Adipocyte (in vitro differentiated cells): ENCODE data around the gene ARPC1A.
"Not testable (repeated sequence)": the region's sequence is repeated elsewhere in the genome, so short reads cannot be mapped to it uniquely, and the experiment has no call there.

Experiments used
- DNase-seq: peaks from one replicate; pipeline ENCODE4 v3.0.0-alpha.2; 2015; ENCODE audit warnings: low read depth
- H3K27me3 ChIP-seq: replicated peaks from 2 replicates; pipeline ENCODE4 v1.7.0; 2013; ENCODE audit warnings: mild to moderate bottlenecking, low read length, moderate library complexity; ENCODE audit not compliant: control insufficient read depth, insufficient read depth
- H3K36me3 ChIP-seq: 2 replicates; pipeline ENCODE4 v1.7.0; 2013; ENCODE audit warnings: low read length, mild to moderate bottlenecking, moderate library complexity; ENCODE audit not compliant: control insufficient read depth, insufficient read depth, severe bottlenecking
- H3K4me1 ChIP-seq: 2 replicates; pipeline ENCODE4 v1.7.0; 2013; ENCODE audit warnings: mild to moderate bottlenecking, low read length, moderate library complexity; ENCODE audit not compliant: control insufficient read depth, insufficient read depth
- H3K4me3 ChIP-seq: 2 replicates; pipeline ENCODE4 v1.7.0; 2013; ENCODE audit warnings: mild to moderate bottlenecking, low read length, moderate library complexity
- H3K9ac ChIP-seq: 2 replicates; pipeline ENCODE4 v1.7.0; 2013; ENCODE audit warnings: mild to moderate bottlenecking, low read length, moderate library complexity
- H3K9me3 ChIP-seq: 2 replicates; pipeline ENCODE4 v1.7.0; 2013; ENCODE audit warnings: mild to moderate bottlenecking, low read length, moderate library complexity; ENCODE audit not compliant: control insufficient read depth

The ARPC1A gene

GRCh38 chr7:99301496-99301895, 24.2 kb upstream of the ARPC1A start:
- Histone ChIP-seq H3K4me1 (no peaks in the 10 kb centered on the region), H3K9me3 (no peaks in the 10 kb centered on the region), H3K36me3 (no peaks in the 10 kb centered on the region), H3K27me3 (no peaks in the 10 kb centered on the region), H3K9ac (no peak overlapping the region), H3K4me3 (no peak overlapping the region)
- DNase-seq = no peak

- Histone ChIP-seq H3K9me3 (peaks cover 11% of the 10 kb centered on the region), H3K27me3 (no peaks in the 10 kb centered on the region), H3K36me3 (no peaks in the 10 kb centered on the region), H3K9ac (no peak overlapping the region), H3K4me1 (no peaks in the 10 kb centered on the region), H3K4me3 (no peak overlapping the region)
- no peak for DNase-seq
Observed at GRCh38 chr7:99305473-99306260, 20.0 kb upstream of the ARPC1A start.

- DNase-seq = no peak
- no peaks in the 10 kb centered on the region for H3K4me1 ChIP-seq
- no peaks in the 10 kb centered on the region for H3K36me3 ChIP-seq
- H3K9me3 ChIP-seq = peaks cover 11% of the 10 kb centered on the region
- H3K27me3 ChIP-seq = no peaks in the 10 kb centered on the region
- no peak overlapping the region for H3K9ac ChIP-seq
- no peak overlapping the region for H3K4me3 ChIP-seq
Observed at GRCh38 chr7:99308461-99309074, 17.1 kb upstream of the ARPC1A start.

GRCh38 chr7:99309111-99309510, 16.6 kb upstream of the ARPC1A start:
- H3K9ac ChIP-seq = no peak overlapping the region
- H3K4me3 ChIP-seq = no peak overlapping the region
- no peaks in the 10 kb centered on the region for H3K27me3 ChIP-seq
- H3K4me1 ChIP-seq = no peaks in the 10 kb centered on the region
- peaks cover 11% of the 10 kb centered on the region for H3K9me3 ChIP-seq
- H3K36me3 ChIP-seq = no peaks in the 10 kb centered on the region
- DNase-seq = no peak

- DNase-seq = no peak
- Histone ChIP-seq H3K9me3 (peaks cover 11% of the 10 kb centered on the region), H3K36me3 (no peaks in the 10 kb centered on the region), H3K27me3 (no peaks in the 10 kb centered on the region), H3K4me3 (no peak overlapping the region), H3K9ac (no peak overlapping the region), H3K4me1 (no peaks in the 10 kb centered on the region)
Observed at GRCh38 chr7:99310004-99310403, 15.7 kb upstream of the ARPC1A start.

- Histone ChIP-seq H3K9ac (no peak overlapping the region), H3K4me3 (no peak overlapping the region), H3K9me3 (peaks cover 11% of the 10 kb centered on the region), H3K4me1 (no peaks in the 10 kb centered on the region), H3K36me3 (no peaks in the 10 kb centered on the region), H3K27me3 (no peaks in the 10 kb centered on the region)
- no peak for DNase-seq
Observed at GRCh38 chr7:99311702-99312101, 14.0 kb upstream of the ARPC1A start.

GRCh38 chr7:99312316-99313203, 13.1 kb upstream of the ARPC1A start:
- peaks cover 11% of the 10 kb centered on the region for H3K9me3 ChIP-seq
- H3K27me3 ChIP-seq = no peaks in the 10 kb centered on the region
- H3K36me3 ChIP-seq = no peaks in the 10 kb centered on the region
- H3K9ac ChIP-seq = no peak overlapping the region
- peak; percentile 89 for DNase-seq
- H3K4me3 ChIP-seq = no peak overlapping the region
- H3K4me1 ChIP-seq = no peaks in the 10 kb centered on the region

- no peaks in the 10 kb centered on the region for H3K27me3 ChIP-seq
- peaks cover 11% of the 10 kb centered on the region for H3K9me3 ChIP-seq
- no peaks in the 10 kb centered on the region for H3K4me1 ChIP-seq
- no peaks in the 10 kb centered on the region for H3K36me3 ChIP-seq
- no peak for DNase-seq
- no peak overlapping the region for H3K4me3 ChIP-seq
- H3K9ac ChIP-seq = no peak overlapping the region
Observed at GRCh38 chr7:99313204-99313573, 12.5 kb upstream of the ARPC1A start.

- no peak overlapping the region for H3K4me3 ChIP-seq
- DNase-seq = no peak
Observed at GRCh38 chr7:99314504-99314903, 11.2 kb upstream of the ARPC1A start.

GRCh38 chr7:99320371-99320770, 5.3 kb upstream of the ARPC1A start:
- no peaks in the 10 kb centered on the region for H3K36me3 ChIP-seq
- no peak for DNase-seq
- no peaks in the 10 kb centered on the region for H3K27me3 ChIP-seq
- H3K9me3 ChIP-seq = no peaks in the 10 kb centered on the region
- H3K9ac ChIP-seq = no peak overlapping the region
- H3K4me1 ChIP-seq = peaks cover 8% of the 10 kb centered on the region
- no peak overlapping the region for H3K4me3 ChIP-seq

More at GRCh38 chr7:99314504-99314903, 11.2 kb upstream of the ARPC1A start:
- peaks cover 10% of the 10 kb centered on the region for H3K9me3 ChIP-seq
- no peaks in the 10 kb centered on the region for H3K36me3 ChIP-seq
- H3K9ac ChIP-seq = no peak overlapping the region
- no peaks in the 10 kb centered on the region for H3K27me3 ChIP-seq
- H3K4me1 ChIP-seq = no peaks in the 10 kb centered on the region

- not testable (repeated sequence) for H3K36me3 ChIP-seq, H3K9ac ChIP-seq, H3K9me3 ChIP-seq, DNase-seq, H3K4me3 ChIP-seq, H3K27me3 ChIP-seq
- peaks cover 19% of the 10 kb centered on the region for H3K4me1 ChIP-seq
Observed at GRCh38 chr7:99322659-99323058, 3.0 kb upstream of the ARPC1A start.
